ENCODE results near the gene PDLIM7.
A peak's percentile ranks its signal among the peaks of the same experiment; 100 is the strongest.

PDLIM7 gene

DNA sequence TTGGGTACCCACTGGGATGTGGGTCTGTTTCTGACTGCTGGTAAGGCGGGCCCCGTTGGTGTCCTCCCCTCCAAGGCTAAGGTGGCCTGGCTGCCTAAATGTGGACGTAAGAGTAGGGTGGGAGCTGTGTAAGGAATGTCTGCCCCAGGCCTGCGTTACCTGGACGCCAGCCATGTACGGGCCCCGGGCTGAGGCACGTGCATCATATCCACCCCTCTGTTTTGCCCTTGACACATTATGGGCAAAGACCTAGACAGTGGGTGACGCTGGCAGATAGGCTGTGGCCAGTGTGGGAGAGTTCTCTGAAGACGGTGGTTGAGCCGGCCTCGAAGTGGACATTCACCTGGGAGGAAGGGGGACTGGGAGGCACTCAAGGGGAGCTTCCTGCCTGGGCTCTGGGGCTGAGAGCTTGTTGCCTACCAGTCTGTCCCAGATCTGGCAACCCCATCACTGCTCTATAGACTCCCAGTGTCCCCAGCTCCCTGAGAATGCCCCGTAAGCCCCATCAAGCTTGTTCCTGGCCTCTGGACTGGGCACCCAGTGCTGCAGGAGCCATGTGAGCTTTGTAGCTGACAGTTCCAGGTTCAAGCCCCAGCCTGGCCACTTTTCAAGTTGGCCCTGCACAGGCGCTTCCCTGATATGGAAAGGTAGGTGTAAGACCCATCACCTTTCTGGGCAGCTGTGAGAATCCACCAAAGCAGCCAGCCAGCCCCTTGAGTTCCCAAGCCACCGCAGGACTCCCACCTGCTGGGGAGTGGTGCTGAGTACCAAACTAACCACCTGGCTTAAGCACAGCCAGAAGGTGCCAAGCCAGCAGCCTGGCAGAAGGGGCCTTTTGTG, 54.0 kb downstream of the PDLIM7 start:
- DNase-seq (ENCODE audit: low read depth), result no peak

DNA sequence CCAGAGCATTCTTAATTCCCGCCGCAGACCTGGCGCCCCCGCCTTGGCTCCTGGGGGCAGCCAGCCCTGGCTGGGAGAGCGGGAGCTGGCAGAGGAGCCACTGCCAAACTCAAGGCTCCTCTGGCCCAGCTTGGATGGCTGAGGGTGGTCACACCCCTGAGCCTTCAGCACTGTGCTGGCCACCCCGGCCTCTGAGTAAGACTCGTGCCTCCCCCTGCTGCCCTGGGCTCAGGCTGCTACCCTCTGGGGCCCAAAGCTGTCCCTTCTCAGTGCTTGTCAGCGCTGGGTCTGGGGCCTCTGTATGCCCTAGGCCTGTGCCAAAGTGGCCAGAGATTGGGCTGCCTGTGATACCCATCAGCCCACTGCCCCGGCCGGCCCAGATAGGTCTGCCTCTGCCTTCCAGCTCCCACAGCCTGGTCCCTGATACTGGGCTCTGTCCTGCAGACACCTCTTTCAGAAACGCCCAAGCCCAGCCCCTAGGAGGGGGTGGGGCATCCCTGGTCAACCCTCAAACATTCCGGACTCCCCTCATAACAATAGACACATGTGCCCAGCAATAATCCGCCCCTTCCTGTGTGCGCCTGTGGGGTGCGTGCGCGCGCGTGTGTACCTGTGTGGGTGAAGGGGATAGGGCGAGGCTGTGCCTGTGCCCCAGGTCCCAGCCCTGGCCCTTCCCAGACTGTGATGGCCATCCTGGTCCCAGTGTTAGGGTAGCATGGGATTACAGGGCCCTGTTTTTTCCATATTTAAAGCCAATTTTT, 55.2 kb downstream of the PDLIM7 start:
- no peak for DNase-seq (ENCODE audit: low read depth)

DNA sequence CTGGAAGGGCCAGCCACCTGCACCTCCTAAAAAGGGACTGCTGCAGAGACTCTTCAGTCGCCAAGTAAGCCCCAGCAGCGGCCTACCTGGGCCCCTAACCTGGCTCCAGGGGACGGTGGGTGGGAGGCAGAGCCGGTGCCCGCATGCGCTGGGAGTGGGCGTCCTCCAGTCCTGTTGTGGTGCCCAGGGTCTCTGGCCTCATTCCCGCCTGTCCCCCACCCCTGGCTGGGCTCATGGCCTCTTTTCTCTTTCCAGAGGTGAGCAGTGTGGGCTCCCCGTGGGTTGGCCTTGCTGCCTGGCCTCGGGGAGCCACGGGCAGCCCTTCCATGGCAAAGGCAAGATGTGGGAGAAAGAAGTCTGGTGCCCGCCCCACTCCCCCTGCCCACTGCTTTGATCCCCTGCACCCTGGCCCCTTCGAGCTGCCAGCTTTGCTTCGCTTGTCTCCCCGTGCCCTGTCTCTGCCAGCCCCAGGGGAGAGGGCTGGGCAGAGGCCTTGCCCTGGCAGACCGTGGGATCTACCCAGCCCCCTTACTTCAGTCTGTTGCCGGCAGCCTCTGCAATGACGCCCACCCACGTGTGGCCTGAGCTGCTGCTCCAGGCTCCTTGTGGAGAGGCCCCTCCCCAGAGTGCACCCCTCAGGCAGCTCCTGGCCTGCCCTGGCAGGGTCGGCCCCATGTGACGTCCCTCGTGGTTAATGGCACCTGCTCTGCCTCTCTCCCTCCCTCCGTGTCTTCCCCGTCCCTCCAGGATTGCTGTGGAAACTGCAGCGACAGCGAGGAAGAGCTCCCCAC, 56.2 kb downstream of the PDLIM7 start:
- no peak for DNase-seq (ENCODE audit: low read depth)

DNA sequence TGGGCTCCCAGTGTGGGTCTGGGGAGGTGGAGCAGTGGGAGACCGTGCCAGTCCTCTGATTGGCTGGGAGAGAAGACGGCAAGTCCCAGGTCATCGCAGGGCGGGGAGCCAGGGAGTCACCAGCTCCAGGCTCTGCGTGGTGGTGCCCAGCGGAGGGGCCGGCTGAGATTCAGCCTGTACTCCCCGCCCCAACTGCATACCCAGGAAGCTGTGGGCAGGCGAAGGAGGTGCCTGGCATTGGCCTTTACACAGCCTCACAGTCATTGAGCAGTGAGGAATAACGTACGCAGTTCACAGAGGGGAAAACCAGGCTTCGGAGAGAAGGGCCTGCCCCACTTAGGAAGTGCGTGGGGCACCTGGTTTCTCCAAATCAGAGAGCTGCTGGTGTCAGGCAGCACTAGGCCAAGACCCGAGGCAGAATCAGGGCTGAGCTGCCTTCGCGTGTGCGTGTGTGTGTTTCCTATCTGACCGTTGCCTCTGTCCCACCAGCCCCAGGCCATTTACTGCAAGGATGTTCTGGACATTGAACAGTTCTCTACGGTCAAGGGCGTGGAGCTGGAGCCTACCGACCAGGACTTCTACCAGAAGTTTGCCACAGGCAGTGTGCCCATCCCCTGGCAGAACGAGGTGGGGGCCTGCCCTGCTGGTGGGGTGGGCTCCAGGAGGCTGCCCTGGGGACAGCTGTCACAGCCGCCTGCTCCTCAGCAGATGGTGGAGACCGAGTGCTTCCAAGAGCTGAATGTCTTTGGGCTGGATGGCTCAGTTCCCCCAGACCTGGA, 57.0 kb downstream of the PDLIM7 start:
- DNase-seq (ENCODE audit: low read depth), result no peak

DNA sequence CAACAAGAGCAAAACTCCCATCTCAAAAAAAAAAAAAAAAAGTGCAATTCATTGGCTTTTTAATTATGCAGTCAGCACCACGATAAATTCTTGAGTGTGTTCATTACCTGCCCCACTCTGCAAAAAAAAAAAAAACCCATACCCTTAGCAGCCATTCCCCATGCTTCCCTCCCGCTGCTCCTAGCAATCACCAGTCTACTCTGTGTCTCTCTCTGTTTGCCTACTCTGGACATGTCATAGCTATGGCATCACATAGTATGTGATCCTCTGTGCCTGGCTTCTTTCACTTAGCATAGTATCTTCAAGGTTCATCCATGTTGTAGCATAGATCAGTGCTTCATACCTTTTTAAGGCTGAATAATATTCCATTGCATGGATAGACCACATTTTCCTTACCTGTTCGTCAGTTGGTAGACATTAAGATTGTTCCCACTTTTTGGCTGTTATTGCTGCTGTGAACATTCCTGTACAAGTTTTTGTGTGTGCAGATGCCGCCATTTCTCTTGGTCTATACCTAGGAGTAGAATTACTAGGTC, 57.8 kb downstream of the PDLIM7 start:
- DNase-seq (ENCODE audit: low read depth), result no peak

DNA sequence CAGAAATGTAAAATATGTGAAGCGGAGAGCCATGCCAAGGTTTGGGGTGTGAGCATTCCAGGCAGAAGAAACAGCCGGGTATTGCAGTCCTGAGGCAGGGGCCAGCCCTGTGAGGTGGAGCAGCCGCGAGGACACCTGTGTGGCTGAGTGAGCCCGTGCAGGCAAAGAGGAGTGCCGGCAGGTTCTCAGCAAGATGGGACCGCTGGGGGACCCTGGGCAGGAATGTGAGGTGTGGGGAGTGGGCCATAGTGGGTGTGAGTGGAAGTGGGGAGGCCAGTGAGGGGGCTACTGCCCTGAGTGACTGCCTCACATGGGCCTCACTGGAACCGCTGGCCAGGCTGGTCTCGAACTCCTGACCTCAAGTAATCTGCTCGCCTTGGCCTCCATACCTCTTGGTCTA, 58.9 kb downstream of the PDLIM7 start:
- DNase-seq (ENCODE audit: low read depth), result no peak

DNA sequence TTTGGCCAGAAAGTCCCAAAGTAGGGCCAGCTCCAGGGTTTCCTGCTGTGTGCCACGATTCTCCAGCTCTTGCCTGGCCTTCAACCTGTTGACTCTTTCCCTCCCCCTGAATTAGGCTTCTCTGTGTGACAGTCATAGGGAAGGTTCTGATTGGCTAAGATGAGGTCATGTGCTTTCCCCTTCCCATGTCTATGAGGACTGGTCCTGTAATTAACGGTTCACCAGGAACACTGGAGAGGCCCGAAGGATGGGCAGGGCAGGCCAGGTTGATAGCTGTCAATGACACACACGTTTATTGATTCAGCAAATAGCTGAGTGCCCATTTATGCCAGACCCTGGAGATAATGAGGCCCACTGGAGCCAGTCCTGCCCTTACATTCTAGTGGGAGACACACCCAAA, 59.8 kb downstream of the PDLIM7 start:
- DNase-seq (ENCODE audit: low read depth), result no peak

DNA sequence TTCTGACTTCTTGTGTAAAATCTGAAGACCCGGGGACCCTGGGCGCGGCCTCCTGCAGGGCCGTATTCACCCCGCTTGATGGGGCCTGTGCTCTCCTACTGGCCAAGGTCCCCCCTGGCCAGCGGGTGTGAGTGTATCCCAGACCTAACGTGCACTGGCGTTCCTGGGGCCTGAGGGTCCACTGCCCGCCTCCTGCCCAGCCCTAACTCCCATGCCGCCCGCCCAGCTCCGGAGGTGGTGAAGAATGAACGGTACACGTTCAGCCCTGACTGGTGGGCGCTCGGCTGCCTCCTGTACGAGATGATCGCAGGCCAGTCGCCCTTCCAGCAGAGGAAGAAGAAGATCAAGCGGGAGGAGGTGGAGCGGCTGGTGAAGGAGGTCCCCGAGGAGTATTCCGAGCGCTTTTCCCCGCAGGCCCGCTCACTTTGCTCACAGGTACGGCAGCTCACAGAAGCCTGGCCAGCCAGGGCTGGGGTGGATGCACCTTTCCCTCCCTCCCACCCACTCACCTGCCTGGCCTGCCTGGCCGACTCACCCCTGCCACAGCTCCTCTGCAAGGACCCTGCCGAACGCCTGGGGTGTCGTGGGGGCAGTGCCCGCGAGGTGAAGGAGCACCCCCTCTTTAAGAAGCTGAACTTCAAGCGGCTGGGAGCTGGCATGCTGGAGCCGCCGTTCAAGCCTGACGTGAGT, 61.4 kb downstream of the PDLIM7 start:
- DNase-seq (ENCODE audit: low read depth), result no peak

DNA sequence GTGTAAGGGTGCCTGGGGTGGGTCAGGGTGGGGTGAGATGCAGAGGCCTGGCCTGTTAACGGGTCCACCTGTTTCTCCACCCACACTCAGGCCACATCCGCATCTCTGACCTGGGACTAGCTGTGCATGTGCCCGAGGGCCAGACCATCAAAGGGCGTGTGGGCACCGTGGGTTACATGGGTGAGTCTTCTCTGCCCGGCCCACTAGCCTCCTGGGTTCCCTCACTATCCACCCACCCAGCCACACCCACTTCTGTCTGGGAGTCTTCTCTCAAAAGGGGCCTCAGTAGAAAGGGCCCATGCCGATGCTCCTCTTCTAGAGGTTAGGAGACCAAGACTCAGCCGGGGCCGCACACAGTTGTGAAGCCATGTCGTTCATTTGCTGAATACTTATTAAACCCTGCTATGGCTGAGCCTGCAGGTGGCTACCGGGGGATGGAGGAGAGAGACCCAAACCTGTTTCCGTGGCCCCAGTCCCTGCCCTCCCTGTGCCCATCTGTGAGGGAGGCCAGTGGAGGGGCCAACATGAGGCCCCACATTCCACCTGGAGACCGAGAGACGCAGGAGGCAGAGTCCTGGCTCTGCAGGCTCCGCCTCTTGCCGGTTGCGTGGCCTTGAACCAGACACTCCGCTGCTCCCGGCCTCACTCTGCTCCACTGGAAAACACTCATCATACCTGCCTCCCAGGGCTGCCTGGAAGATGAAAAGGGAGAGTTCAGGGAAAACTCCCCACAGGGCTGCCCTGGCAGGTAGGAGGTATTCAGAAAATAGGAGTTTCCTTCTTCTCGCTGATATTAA, 62.3 kb downstream of the PDLIM7 start:
- no peak for DNase-seq (ENCODE audit: low read depth)

DNA sequence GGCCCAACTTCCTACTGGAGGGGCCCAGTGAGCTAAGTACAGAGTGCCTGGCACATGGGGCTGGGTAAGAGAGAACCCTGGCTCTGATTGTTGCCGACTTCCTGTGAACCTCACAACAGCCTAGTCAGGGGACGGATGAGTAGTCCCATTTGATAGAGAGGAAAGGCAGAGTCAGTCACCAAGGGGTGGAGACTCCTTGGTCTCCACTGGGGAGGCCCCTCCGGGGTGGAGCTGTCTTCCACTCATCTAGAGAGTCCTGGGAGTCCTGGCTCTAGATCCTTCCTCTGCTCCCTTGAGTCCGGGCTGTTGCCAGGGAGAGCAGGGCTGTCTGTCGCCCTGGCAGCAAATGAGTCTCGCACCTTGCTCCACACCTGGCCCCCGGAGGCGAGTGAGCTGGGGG, 63.0 kb downstream of the PDLIM7 start:
- peak; percentile 38 for DNase-seq (ENCODE audit: low read depth)

DNA sequence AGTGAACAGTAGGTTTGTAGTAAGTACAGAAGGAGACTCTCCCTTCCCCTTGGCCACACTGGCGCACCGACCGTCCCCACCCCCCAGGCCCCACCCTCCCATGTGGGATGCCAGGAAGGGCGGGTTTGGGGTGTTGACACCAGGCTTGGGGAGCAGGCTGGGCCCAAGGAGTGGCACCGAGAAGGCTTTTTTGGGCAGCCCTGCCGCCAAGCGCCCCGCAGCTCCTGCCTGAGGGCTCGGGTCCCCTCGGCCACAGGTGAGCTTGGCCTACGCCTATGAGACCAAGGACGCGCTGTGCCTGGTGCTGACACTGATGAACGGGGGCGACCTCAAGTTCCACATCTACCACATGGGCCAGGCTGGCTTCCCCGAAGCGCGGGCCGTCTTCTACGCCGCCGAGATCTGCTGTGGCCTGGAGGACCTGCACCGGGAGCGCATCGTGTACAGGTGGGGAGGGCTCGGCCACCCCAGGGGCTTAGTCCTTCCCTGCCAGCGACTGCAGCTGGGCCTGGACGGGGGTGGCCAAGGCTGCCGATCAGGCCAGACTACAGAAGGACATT, 63.7 kb downstream of the PDLIM7 start:
- DNase-seq (ENCODE audit: low read depth), result no peak

Data from ELR (cell line).